AG10803 (cell line): Measurements from ENCODE around the gene PUS7L.
"Not testable (repeated sequence)": the region's sequence is repeated elsewhere in the genome, so short reads cannot be mapped to it uniquely, and the experiment has no call there.

Experiments used
- DNase-seq: peaks from one replicate; pipeline ENCODE4 v3.0.0; 2010; ENCODE audit warnings: low read depth
- H3K4me3 ChIP-seq: 2 replicates; pipeline ENCODE4 v1.5.1; 2011; ENCODE audit warnings: mild to moderate bottlenecking, low read length, control low read depth
- TF ChIP-seq, protein P1 (sequence below): conservative IDR thresholded peaks from 2 replicates; pipeline ENCODE4 v1.5.1; 2011; ENCODE audit warnings: mild to moderate bottlenecking, low read length, control low read depth, inconsistent platforms

PUS7L gene

DNA sequence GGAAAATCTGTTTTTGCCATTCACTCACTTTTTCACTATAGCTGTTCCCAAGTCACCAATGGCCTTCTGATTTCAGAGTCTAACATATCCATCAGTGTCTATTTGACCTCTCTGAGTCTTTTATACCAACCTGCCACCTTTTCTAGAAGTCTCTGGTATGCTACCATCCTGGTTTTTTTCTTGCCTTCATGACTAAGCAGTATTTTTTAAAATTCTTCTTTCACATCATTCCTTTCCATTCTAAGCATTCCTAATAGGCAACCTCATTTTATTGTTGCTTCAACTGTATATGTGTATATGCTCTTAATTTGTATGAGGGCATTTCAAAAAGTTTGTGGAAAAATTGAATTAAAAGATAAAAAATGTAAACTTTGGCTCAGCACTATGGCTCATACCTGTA, 5.2 kb upstream of the PUS7L start:
- TF ChIP-seq, protein P1, sequence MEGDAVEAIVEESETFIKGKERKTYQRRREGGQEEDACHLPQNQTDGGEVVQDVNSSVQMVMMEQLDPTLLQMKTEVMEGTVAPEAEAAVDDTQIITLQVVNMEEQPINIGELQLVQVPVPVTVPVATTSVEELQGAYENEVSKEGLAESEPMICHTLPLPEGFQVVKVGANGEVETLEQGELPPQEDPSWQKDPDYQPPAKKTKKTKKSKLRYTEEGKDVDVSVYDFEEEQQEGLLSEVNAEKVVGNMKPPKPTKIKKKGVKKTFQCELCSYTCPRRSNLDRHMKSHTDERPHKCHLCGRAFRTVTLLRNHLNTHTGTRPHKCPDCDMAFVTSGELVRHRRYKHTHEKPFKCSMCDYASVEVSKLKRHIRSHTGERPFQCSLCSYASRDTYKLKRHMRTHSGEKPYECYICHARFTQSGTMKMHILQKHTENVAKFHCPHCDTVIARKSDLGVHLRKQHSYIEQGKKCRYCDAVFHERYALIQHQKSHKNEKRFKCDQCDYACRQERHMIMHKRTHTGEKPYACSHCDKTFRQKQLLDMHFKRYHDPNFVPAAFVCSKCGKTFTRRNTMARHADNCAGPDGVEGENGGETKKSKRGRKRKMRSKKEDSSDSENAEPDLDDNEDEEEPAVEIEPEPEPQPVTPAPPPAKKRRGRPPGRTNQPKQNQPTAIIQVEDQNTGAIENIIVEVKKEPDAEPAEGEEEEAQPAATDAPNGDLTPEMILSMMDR = no peak
- peak; percentile 8 for DNase-seq
- no peak overlapping the region for H3K4me3 ChIP-seq

- H3K4me3 ChIP-seq = no peak overlapping the region
- TF ChIP-seq, protein P1 = no peak
- DNase-seq = no peak
These were observed 4.0 kb upstream of the PUS7L start for GRCh38 chr12:43762596-43762995.

DNA sequence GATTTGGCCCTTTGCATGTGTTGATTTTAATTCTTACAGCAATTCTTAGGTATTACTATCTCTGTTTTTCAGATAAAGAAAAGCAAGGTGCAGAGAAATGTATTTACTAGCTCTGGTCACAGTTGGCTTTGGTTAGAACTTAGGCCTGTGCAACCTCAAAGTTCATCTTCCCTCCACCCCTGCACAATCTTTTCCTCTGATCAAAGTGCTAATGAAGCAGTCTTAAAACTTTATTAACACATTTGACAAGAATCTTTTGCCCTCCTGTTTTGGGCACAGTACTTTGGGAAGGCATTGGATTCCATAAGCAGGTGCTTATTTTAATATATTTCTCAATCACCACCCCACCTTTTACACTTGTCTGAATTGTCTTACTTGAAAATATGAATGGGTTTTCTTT, 2.9 kb upstream of the PUS7L start:
- TF ChIP-seq, protein P1 = no peak
- no peak overlapping the region for H3K4me3 ChIP-seq
- no peak for DNase-seq

DNA sequence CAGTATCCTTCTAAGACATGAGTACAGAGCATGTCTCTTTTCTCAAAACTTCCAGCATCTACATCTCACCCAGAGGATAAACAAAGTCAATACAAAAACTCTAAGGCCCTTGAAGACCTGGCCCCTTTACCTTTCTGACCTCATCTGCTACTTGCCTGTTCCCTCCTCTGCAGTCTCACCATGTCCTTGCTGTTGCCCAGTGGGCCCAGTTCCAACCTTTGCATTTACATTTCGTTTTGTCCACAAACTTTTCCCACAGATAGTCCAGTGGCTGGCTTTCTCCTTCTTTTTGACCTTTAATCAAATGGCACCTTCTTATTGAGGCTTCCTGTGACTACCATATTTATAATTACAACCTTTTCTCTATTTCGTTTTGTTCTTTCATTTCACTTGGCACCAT, 1.8 kb upstream of the PUS7L start:
- no peak for DNase-seq
- no peak overlapping the region for H3K4me3 ChIP-seq
- TF ChIP-seq, protein P1 = no peak

DNA sequence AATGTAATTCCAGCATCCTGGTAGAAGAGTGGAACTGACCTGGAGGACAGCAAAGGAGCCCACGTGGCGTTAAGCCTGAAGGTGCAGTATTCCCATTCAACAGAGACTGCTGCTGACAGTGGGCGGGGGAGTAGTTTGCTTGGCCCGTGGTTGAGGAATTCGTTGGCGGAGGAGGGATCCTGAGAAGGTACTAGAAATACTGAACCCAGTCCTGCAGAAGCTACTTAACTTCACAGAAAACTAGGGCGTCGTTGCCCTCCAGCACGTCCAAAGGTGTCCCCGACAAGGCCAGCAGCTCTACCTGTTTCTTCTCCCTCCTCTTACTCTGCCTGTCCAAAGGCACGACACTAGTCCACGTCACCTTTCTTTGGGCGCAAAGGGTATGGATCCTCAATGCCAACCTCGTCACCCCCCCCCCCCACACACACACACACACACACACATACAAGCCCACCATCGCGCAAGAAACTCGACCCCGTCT, 303 bp downstream of the PUS7L start:
- peak; percentile 24 for DNase-seq
- TF ChIP-seq, protein P1 = no peak
- H3K4me3 ChIP-seq = peak overlapping the region; percentile 83

- H3K4me3 ChIP-seq = no peak overlapping the region
- TF ChIP-seq, protein P1 = no peak
- no peak for DNase-seq
These were observed 4.6 kb downstream of the PUS7L start for GRCh38 chr12:43754015-43754414.

- H3K4me3 ChIP-seq, DNase-seq: not testable (repeated sequence)
These were observed 7.2 kb downstream of the PUS7L start for GRCh38 chr12:43751360-43751759.

GRCh38 chr12:43750814-43751213, 7.8 kb downstream of the PUS7L start:
- DNase-seq = no peak
- H3K4me3 ChIP-seq = no peak overlapping the region
- TF ChIP-seq, protein P1 = no peak
